ENCODE measurements around the gene PRPF19. TPM values are rescaled to one million over a fixed set of nuclear protein-coding genes. Genes with fewer than 3 reads are reported as not detected.

The PRPF19 gene
- total RNA-seq = 100 to 1,000 TPM; 199 to 204 TPM

DNA sequence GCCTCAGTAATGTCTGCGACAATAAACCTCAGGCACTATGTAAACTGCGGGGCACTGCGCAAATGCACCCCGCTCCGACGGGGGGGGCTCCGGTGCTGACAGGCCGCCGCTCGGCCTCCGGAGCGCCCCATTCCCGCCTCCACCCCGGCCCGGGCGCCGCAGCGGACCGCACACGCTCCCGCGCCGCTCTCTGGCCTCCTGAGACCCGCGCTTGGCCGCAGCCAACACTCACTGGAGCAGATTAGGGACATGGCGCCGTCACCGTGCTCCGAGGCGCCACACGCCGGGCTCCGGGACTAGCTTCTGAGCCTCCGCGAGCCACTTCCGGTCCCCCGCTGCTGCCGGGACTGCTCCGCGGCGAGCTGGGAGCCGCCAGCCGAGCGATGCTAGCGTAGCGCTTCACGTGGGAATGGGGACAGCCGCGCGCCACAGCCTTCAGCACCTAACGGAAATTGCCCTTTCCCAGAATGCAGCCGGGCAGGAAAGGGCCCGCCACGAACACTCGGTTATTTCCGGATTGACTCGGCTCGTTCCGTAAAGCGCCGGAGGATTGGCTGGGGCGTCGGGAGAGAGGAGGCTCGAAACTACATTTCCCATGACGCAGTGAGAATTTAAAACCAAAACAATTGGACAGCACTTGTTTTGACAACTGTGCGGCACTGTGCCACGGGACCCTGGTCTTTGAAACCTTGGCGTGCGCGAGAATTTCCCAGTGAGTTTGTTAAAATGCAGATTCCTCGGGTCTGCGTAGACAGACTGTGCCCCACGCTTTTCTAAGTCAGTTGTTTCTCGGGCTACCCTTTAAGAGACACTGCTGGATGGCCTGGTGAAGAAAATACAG is at the start of gene PRPF19:
Gene PRPF19, minus strand, starts transcription at position 454 of the 841 bp plus-strand sequence. Its CDS starts 203 bp downstream, at position 251.
- ChIA-PET POLR2A (interaction anchor here (0.6 to 2.3 kb wide), 2 partner anchors 8 to 186 kb away, joined by 4 to 19 read pairs; partner anchors contain the start of gene TMEM109), CTCF (interaction anchor here (1.0 to 2.2 kb wide), 5 partner anchors 9 to 146 kb away, joined by 3 to 5 read pairs (median 4); no protein-coding TSS in a partner anchor)

DNA sequence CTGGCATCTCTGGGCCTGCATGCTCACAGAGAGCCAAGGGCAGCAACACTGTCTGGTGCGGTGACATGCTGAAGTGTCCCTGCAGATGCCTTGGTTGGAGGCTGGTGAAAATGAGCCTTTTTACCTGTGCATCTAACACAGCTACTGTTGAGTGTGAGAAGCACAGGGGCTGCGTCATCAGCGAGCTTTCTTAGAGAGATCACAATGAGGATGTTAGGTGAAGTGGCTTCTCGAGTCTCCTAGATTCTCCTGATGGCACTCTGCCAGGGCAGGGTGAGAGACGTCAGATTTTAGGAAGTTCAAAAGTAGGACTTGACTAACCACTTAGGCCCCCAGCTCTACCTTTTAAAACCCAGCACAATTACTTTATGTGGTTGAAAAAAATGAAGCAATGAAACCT is 49.2 kb upstream of the PRPF19 start:
- ChIA-PET POLR2A (no interaction called here), CTCF (no interaction called here)

DNA sequence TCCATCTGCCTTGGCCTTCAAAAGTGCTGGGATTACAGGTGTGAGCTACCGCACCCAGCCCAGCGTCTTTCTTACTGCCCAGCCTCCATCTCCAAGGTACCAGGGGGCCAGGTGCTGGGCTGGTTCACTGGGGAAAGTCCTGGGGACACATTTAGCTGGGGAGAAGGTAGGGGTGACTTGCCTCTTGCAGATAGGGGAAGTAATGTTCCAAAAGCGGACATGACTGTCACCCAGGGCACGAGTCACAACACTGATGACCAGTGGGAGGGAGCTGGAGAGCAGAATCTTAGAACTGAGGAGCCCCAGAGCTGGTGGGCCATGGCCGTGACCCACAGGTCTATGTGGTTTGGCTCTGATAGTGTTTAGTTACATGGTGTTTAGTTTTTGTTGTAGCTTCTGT is 48.0 kb upstream of the PRPF19 start:
- ChIA-PET CTCF (interaction anchor here (0.8 to 1.4 kb wide), 2 partner anchors 23 to 39 kb away, joined by 3 to 5 read pairs; no protein-coding TSS in a partner anchor), POLR2A (interaction anchor here (0.5 kb wide), 1 partner anchor 174 kb away, joined by 3 read pairs; no protein-coding TSS in a partner anchor)

- POLR2A ChIA-PET = no interaction called here
These were observed 47.4 kb upstream of the PRPF19 start for GRCh38 chr11:60953781-60954180.

DNA sequence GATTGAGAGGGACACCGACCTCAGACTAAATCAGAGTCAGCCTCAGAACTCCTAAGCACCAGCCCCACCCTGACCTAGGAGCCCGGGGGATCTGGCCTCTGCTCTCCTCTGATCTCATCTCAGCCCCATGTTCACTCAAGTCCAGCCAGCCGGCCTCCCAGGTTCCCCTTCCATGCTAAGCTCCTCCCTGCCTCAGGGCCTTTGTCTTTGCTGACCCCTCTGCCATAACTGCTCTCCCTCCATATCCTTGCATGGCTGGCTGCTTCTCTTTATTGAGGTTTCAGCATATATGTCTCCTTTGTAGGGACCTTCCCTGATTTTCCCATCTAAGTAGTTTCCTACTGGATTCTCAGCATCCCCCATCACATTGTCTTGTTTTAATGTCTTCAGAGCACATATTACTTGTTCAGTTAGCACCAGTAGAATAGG is 46.4 kb upstream of the PRPF19 start:
- CTCF ChIA-PET = interaction anchor here (1.4 kb wide), 1 partner anchor 37 kb away, joined by 5 read pairs; no protein-coding TSS in a partner anchor
- POLR2A ChIA-PET = no interaction called here

More at GRCh38 chr11:60953781-60954180, 47.4 kb upstream of the PRPF19 start:
- CTCF ChIA-PET = interaction anchor here (1.4 kb wide), 1 partner anchor 38 kb away, joined by 5 read pairs; no protein-coding TSS in a partner anchor

GRCh38 chr11:60951904-60952741 is 45.7 kb upstream of the PRPF19 start, which contains the start of gene SLC15A3:
Gene SLC15A3 (minus strand): TSS chr11:60952176. CDS start chr11:60951551, 625 bp downstream.
- CTCF ChIA-PET = no interaction called here
- POLR2A ChIA-PET = no interaction called here

DNA sequence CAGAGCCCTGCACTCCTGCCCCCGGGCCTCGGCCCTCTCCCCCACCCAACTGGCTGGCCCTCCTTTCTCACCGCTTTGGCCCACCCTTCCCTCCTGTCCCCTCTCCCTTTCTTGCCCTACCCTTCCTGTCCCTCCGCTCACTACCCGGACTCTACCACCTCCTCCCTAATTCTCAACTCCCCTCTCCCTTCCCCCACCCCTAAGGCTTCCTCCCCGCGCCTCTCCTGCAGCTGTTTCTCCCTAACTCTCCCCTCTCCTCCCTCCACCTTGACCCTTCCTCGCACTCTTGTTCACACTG is 45.2 kb upstream of the PRPF19 start:
- ChIA-PET CTCF (no interaction called here), POLR2A (no interaction called here)

DNA sequence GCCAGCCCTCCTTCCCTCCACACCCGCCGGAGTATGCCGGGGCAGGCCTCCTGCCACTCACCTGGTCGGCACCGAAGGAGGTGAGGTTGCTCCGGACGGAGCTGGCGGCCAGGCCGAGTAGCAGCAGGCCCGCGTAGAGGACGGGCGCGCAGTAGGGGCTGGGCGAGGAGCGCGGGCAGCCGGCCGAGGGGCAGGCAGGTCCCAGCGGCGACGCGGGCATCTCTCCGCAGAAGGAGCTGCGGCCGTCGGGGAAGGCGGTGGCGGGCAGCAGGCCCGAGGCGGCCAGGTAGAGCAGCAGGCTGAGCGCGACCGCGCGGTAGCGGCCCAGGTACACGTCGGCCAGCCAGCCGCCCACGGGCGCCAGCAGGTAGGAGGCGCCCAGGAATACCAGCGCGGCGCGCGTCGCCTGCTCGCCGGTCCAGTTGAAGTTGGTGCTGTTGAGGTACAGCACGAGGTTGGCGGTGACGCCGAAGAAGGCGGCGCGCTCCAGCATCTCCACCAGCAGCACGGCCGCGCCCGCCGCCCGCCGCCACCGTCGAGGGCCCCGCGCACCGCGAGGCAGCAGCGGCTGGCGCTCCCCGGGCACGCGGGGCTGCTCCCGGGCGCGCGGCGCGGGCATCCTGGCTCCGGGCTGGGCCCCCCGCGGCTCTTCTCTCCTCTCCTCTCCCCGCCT is 44.7 kb upstream of the PRPF19 start:
- ChIA-PET POLR2A (no interaction called here), CTCF (interaction anchor here (1.0 kb wide), 1 partner anchor 236 kb away, joined by 3 read pairs; no protein-coding TSS in a partner anchor)

DNA sequence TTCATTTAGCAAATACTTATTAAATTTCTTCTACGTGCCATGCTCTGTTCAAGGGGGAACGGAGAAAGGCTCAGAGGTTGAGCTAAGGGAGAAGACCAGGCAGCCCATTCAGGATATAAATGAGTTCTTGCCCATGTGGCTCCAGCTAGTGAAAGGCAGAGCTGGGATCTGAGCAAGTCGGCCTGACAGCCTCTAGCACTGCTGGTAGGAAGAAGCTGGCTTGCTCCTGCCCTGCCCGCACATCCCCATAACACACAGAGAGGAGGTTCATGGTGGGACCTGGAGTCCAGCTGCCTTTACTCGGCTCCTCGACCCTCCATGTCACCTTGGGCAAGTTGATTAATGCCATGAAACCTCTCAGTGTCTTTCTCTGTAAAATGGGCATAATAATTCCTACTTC is 43.6 kb upstream of the PRPF19 start:
- POLR2A ChIA-PET = no interaction called here
- CTCF ChIA-PET = interaction anchor here (1.0 kb wide), 1 partner anchor 237 kb away, joined by 3 read pairs; no protein-coding TSS in a partner anchor

GRCh38 chr11:60948250-60948649 is 41.9 kb upstream of the PRPF19 start:
- ChIA-PET POLR2A (no interaction called here), CTCF (no interaction called here)

DNA sequence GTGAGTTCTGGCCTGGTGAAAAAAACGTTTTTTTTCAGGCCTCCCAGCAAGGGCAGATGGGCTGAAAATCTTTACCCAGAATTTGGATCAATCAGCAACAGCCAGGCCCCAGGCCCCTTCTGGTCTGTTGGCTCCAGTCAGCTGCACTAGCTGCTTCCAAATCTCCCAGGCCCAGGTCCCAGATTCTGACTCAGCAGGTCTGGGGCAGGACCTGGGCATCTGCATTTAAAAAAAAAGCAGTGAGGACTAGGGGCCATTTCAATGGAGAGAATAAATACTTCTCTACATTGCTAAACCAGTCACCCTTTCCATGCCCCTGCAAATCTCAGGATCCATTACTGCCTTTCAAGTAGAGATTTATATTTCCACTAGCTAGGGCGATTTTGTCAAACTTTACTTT is 41.3 kb upstream of the PRPF19 start:
- ChIA-PET POLR2A (no interaction called here), CTCF (no interaction called here)

DNA sequence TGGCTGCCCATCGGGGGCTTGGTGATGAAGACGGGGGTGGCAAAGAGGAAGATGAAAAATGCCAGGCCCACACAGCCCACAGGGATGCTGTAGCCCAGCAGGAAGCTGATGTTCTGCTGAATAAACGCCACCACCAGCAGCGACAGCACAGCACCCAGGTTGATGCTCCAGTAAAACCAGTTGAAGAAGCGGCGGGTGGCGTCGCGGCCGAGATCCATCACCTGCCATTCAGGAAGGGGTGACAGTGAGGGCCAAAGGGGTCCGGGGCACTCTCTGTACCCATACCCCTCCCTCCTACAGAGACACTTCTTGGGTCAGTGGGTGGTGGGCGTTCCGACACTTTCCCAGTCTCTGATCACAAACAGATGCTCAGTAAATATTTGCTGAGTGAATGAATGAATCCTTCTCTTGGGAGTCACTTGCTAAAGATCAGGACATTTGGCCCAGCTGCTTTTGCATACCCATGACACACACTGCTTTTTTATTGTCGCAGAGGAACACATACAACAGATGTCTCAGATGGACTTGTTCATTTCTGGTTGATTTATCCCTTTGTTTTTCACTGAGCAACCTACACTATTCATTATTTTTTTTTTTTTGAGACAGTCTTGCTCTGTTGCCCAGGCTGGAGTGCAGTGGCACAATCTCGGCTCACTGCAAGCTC is 40.3 kb upstream of the PRPF19 start:
- CTCF ChIA-PET = no interaction called here
- POLR2A ChIA-PET = interaction anchor here (0.7 kb wide), 1 partner anchor 472 kb away, joined by 3 read pairs; no protein-coding TSS in a partner anchor

DNA sequence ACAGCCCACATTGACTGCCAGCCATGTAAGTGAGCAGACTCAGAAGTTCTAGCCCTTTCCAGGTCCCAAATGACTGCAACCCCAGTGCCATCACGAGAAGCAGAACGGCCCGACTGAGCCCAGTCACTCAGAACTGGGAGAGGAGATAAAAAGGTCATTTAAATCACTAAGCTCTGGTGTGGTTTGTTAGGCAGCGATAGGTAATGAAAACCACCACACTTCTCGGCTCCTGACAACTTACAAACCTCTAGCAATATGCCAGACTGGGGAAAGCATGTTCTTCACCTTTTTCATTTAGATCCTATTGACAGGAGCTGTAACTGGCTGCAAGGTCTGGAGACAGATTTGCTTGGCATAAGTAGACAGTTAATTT is 38.9 kb upstream of the PRPF19 start:
- ChIA-PET CTCF (no interaction called here), POLR2A (no interaction called here)

DNA sequence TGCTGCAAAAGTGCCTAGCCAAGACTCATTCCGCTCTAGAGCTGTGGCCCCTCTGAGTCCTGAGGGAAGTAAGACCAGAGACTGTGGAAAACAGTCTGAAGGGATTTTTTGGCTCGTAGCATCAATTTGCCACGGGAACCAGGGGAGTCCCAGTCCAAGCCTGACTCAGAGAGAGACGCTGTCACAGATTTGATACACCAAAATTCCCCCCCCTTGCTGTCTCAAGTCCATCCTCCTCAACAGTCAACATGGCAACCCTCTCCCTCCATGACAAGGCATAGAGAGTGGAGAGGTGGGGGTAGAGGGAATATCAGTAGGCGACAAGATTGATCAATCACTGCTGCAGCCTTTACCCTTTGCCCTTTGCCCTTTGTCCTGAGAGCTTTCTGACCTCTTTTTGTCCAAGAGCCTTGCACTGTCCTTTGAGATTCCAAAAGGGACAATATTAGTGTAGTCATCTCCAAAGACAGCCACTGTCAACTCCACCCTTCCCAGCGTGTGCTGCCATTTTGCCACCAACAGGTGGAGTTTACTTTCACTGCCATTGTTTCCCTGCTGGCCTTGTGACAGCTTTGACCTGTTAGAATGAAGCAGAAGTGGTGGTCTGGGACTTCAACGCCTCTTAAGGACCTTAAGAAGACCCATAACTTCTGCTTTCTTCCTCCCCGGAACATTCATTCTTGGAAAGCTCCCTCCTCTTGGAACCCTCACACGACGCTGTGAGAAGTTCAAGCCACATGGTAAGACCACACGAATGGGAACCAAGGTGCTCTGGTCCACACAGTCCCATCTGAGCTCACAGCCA is 38.3 kb upstream of the PRPF19 start:
- ChIA-PET CTCF (no interaction called here), POLR2A (no interaction called here)

DNA sequence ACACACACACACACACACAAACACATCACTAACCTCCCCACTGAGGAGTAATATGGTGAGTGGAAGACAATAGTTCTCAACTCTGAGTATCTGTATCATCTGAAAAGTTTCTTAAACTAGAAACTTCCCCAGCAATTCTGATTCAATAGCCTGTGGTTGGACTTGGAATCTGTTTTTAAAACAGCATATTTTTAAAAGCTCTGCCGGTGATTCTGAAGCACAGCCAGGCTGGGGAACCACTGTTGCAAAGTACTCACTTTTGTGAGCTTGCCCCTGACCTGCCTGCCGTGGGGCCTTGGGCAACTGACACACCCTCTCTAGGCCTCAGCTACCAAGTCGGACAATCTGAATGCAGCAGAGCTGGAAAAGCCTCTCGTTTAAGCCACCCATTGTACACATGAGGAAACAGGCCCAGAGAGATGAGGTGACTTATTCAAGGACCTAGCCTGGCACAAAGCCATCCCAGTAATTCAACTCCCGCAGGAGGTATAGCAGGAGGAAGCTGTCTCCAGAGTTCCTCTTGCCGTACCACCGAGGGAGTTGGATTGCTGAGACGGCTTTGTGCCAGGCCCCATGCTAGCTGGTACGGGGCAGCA is 36.7 kb upstream of the PRPF19 start:
- CTCF ChIA-PET = interaction anchor here (0.7 kb wide), 1 partner anchor 203 kb away, joined by 4 read pairs; no protein-coding TSS in a partner anchor
- POLR2A ChIA-PET = no interaction called here

DNA sequence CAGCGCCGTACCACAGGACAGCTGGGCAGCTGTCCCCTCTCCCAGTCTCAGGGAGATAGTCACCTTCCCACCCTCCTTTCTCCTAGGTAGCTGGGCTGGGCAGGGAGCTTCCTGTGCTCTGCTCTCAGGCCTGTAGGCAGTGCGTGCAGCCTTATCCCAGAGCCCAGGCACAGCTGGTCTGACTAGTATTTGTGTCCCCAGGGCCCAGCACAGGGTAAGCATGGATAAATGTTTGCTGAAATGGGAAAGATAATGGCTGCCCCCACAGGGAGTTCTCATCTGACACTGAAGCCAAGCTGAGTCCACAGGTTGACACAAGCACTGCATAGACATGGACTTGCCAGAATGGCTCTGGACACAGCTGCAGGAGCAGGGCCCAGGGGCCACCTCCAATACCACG is 35.8 kb upstream of the PRPF19 start:
- CTCF ChIA-PET = no interaction called here
- POLR2A ChIA-PET = no interaction called here

- CTCF ChIA-PET = interaction anchor here (0.9 kb wide), 1 partner anchor 21 kb away, joined by 3 read pairs; no protein-coding TSS in a partner anchor
- POLR2A ChIA-PET = interaction anchor here (1.0 kb wide), 1 partner anchor 28 kb away, joined by 3 read pairs; the partner anchor contains the start of gene TMEM109
These were observed 35.2 kb upstream of the PRPF19 start for GRCh38 chr11:60941371-60942119.

Measured in activated CD8-positive, alpha-beta memory T cell treated with anti-CD3 and anti-CD28 coated beads for 36 hours (primary cell).